Neural progenitor cell (in vitro differentiated cells): ENCODE data around the gene LPCAT3. TPM values are rescaled to one million over a fixed set of nuclear protein-coding genes. Genes with fewer than 3 reads are reported as not detected.

ENCODE experiments used
- DNase-seq: peaks from one replicate; pipeline ENCODE4 v3.0.0-alpha.2; 2016; ENCODE audit warnings: low spot score
- H2AFZ ChIP-seq: fragments of 200-600 bp; sonication (generic); replicated peaks from 2 replicates; pipeline ENCODE4 v1.6.1; 2016; ENCODE audit warnings: antibody characterized with exemption
- H3F3A ChIP-seq: fragments of 200-600 bp; sonication (generic); 2 replicates; pipeline ENCODE4 v1.6.1; 2016; ENCODE audit warnings: antibody characterized with exemption, low read depth
- H3K27ac ChIP-seq: fragments of 200-600 bp; sonication (generic); 2 replicates; pipeline ENCODE4 v1.5.1; 2016; ENCODE audit warnings: mild to moderate bottlenecking
- H3K27me3 ChIP-seq: fragments of 200-600 bp; sonication (generic); 2 replicates; pipeline ENCODE4 v1.6.1; 2016; ENCODE audit warnings: mild to moderate bottlenecking, moderate library complexity
- H3K36me3 ChIP-seq: fragments of 200-600 bp; sonication (generic); 2 replicates; pipeline ENCODE4 v1.5.1; 2016
- H3K4me1 ChIP-seq: fragments of 200-600 bp; sonication (generic); 2 replicates; pipeline ENCODE4 v1.6.1; 2016; ENCODE audit warnings: mixed run types
- H3K4me2 ChIP-seq: fragments of 200-600 bp; sonication (generic); 2 replicates; pipeline ENCODE4 v1.6.1; 2016
- H3K4me3 ChIP-seq: fragments of 200-600 bp; sonication (generic); 2 replicates; pipeline ENCODE4 v1.5.1; 2016
- H3K79me2 ChIP-seq: fragments of 200-600 bp; sonication (generic); 2 replicates; pipeline ENCODE4 v1.6.1; 2016; ENCODE audit warnings: low read depth
- H3K9ac ChIP-seq: fragments of 200-600 bp; sonication (generic); 2 replicates; pipeline ENCODE4 v1.6.1; 2016
- H3K9me3 ChIP-seq: fragments of 200-600 bp; sonication (generic); 2 replicates; pipeline ENCODE4 v1.5.1; 2016; ENCODE audit warnings: low read depth
- H4K20me1 ChIP-seq: fragments of 200-600 bp; sonication (generic); 2 replicates; pipeline ENCODE4 v1.6.1; 2016; ENCODE audit warnings: low read depth
- H3K27ac Mint-ChIP-seq: 3 replicates; pipeline ENCODE4 v1.8.0; 2021; ENCODE audit warnings: mixed read lengths
- H3K27me3 Mint-ChIP-seq: 2 replicates; pipeline ENCODE4 v1.8.0; 2022; ENCODE audit warnings: low read depth, mild to moderate bottlenecking, inconsistent platforms, moderate library complexity, mixed read lengths; ENCODE audit not compliant: insufficient read depth
- H3K36me3 Mint-ChIP-seq: 3 replicates; pipeline ENCODE4 v1.8.0; 2021; ENCODE audit warnings: mixed read lengths
- H3K4me1 Mint-ChIP-seq: 3 replicates; pipeline ENCODE4 v1.8.0; 2021; ENCODE audit warnings: mixed read lengths
- H3K4me3 Mint-ChIP-seq: 3 replicates; pipeline ENCODE4 v1.8.0; 2021; ENCODE audit warnings: mild to moderate bottlenecking, moderate library complexity, mixed read lengths
- H3K9me3 Mint-ChIP-seq: 3 replicates; pipeline ENCODE4 v1.8.0; 2020; ENCODE audit warnings: mixed read lengths
- EZH2 ChIP-seq: fragments of 200-600 bp; sonication (generic); IDR thresholded peaks from 2 replicates; pipeline ENCODE4 v1.6.1; 2017; ENCODE audit warnings: antibody characterized with exemption, mild to moderate bottlenecking, moderate library complexity
- EZH2phosphoT487 ChIP-seq: fragments of 200-600 bp; sonication (generic); IDR thresholded peaks from 2 replicates; pipeline ENCODE4 v1.6.1; 2017; ENCODE audit warnings: antibody characterized with exemption
- total RNA-seq: library from RNA; depleted of rRNA; stranded (reverse); fragments of >200 nt; gene quantifications from 2 replicates; pipeline ENCODE4 v1.2.3, GENCODE V29; 2015; ENCODE audit warnings: low replicate concordance
- TF ChIP-seq, protein P1 (sequence below): fragments of 200-600 bp; sonication (generic); IDR thresholded peaks from 2 replicates; pipeline ENCODE4 v1.5.1; 2017; ENCODE audit warnings: antibody characterized with exemption, mild to moderate bottlenecking

The LPCAT3 gene
- total RNA-seq, 1 donor from 2014 or later = 18.1 TPM

DNA sequence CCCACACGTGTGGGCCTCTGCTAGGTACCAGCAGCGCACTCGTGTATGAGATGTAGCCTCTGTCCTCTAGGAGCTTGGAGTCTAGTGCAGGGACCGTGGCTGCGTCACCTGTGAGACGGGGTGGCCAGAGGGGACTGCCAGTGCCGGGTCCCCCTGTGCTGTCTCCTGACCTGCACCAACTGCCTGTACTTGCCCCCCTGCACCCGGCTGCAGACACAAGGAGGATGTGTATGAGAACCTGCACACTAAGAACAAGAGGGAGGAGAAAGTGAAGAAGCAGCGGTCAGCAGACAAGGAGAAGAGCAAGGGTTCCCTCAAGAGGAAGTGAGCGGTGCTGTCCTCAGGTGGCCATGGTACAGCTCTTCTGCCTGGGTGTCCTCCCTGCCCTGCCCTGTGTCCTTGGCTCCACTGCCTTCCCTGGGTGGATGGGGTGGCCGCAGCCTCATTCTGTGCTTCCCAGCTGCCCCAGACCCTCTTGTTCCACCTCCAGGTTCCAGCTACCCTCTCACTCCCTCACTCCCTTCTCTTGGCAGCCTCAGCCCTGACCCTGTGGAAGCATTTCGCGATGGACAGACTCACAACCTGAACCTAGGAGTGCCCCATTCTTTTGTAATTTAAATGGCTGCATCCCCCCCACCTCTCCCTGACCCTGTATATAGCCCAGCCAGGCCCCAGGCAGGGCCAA, 57.5 kb downstream of the LPCAT3 start:
- no peaks in the 10 kb centered on the region for H3K9me3 Mint-ChIP-seq
- Histone ChIP-seq H3K4me1 (peaks cover 20% of the 10 kb centered on the region), H3K27ac (no peak overlapping the region), H3F3A (peaks cover 46% of the 10 kb centered on the region), H3K9ac (no peak overlapping the region), H4K20me1 (no peaks in the 10 kb centered on the region), H3K4me2 (peak overlapping the region; percentile 63), H3K9me3 (no peaks in the 10 kb centered on the region), H3K36me3 (no peaks in the 10 kb centered on the region), H2AFZ (no peak overlapping the region), H3K4me3 (no peak overlapping the region), H3K79me2 (no peaks in the 10 kb centered on the region), H3K27me3 (no peaks in the 10 kb centered on the region)
- no peak overlapping the region for H3K27ac Mint-ChIP-seq
- DNase-seq = peak; percentile 33
- peak overlapping the region; percentile 59 for H3K4me3 Mint-ChIP-seq
- peaks cover 12% of the 10 kb centered on the region for H3K27me3 Mint-ChIP-seq
- peaks cover 7% of the 10 kb centered on the region for H3K36me3 Mint-ChIP-seq
- TF ChIP-seq EZH2phosphoT487 = no peak
- TF ChIP-seq, protein P1, sequence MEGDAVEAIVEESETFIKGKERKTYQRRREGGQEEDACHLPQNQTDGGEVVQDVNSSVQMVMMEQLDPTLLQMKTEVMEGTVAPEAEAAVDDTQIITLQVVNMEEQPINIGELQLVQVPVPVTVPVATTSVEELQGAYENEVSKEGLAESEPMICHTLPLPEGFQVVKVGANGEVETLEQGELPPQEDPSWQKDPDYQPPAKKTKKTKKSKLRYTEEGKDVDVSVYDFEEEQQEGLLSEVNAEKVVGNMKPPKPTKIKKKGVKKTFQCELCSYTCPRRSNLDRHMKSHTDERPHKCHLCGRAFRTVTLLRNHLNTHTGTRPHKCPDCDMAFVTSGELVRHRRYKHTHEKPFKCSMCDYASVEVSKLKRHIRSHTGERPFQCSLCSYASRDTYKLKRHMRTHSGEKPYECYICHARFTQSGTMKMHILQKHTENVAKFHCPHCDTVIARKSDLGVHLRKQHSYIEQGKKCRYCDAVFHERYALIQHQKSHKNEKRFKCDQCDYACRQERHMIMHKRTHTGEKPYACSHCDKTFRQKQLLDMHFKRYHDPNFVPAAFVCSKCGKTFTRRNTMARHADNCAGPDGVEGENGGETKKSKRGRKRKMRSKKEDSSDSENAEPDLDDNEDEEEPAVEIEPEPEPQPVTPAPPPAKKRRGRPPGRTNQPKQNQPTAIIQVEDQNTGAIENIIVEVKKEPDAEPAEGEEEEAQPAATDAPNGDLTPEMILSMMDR = peak; percentile 27
- peaks cover 43% of the 10 kb centered on the region for H3K4me1 Mint-ChIP-seq

DNA sequence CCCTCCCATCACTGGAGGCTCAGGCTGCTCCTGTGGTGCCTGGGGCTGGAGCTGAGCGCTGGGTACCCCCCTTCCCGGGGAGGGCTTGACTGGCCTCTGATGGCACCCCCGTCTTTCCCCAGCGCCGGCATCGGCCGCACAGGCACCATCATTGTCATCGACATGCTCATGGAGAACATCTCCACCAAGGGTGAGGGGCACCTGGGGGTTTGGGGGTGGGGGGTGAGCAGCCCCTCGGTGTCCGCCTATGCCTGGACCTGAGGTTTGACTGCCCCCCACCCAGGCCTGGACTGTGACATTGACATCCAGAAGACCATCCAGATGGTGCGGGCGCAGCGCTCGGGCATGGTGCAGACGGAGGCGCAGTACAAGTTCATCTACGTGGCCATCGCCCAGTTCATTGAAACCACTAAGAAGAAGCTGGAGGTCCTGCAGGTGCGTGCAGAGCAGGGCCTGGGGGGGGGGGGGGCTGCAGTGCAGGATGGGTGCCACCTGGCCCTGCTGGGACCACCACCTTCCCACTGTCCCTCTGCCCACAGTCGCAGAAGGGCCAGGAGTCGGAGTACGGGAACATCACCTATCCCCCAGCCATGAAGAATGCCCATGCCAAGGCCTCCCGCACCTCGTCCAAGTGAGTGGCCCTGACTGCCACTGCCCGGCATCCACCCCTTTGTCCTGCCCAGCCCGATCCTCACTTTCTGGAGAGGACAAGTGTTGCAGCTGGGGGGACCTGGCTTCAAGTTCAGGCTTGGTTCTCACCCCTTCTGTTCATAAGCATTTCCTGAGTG, 58.3 kb downstream of the LPCAT3 start:
- H4K20me1 ChIP-seq = no peaks in the 10 kb centered on the region
- H3K27ac Mint-ChIP-seq = no peak overlapping the region
- no peak for TF ChIP-seq EZH2phosphoT487
- no peak for TF ChIP-seq EZH2
- TF ChIP-seq, protein P1 = no peak
- no peaks in the 10 kb centered on the region for H3K79me2 ChIP-seq
- H3K9me3 Mint-ChIP-seq = no peaks in the 10 kb centered on the region
- peaks cover 3% of the 10 kb centered on the region for H3K36me3 Mint-ChIP-seq
- H3K9me3 ChIP-seq = no peaks in the 10 kb centered on the region
- H3K4me2 ChIP-seq = no peak overlapping the region
- H3K4me1 Mint-ChIP-seq = peaks cover 38% of the 10 kb centered on the region
- H3K36me3 ChIP-seq = no peaks in the 10 kb centered on the region
- H3K9ac ChIP-seq = no peak overlapping the region
- H3K4me3 Mint-ChIP-seq = no peak overlapping the region
- no peak overlapping the region for H2AFZ ChIP-seq
- no peak overlapping the region for H3K27ac ChIP-seq
- DNase-seq = no peak
- peaks cover 11% of the 10 kb centered on the region for H3K27me3 Mint-ChIP-seq
- H3K27me3 ChIP-seq = no peaks in the 10 kb centered on the region
- peaks cover 38% of the 10 kb centered on the region for H3F3A ChIP-seq
- H3K4me3 ChIP-seq = no peak overlapping the region
- H3K4me1 ChIP-seq = peaks cover 20% of the 10 kb centered on the region

DNA sequence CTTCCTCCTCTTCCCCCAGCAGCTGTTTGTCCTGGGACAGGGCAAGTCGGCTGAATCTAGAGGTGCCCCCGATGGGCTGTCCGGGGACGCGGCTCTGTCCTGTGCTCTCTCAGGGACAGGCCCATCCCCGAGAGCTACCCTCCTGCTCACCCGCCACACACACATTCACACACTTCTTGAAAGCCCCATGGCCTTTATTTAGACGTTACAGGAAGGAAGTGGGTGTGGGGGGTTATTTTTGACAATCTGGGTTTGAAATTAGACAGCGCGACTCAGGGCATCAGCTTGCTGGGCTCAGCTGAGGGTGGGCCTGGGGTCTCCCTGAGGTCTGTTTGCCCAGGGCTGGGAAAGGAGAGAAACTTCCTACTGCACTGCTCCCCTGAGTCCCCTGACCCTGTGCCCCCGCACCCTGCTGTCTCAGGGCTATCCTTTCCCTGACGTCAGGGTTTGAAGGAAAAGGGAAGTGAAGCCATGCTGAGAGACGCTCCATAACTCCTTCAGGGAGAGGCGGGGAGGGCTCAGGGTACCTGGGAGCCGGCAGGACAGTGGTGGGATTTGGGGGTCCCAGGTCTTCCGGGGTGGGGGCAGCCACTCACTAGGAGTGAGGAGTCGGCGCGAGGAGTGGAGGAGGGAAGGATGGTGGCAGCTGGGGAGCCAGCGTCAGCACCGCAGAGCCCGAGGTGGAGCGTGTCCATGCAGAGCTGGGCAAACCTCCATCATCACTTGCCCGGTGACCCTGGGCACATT, 59.0 kb downstream of the LPCAT3 start:
- Histone ChIP-seq H3K4me3 (no peak overlapping the region), H3K4me2 (no peak overlapping the region), H3K9me3 (no peaks in the 10 kb centered on the region), H4K20me1 (no peaks in the 10 kb centered on the region), H3K79me2 (no peaks in the 10 kb centered on the region), H2AFZ (no peak overlapping the region), H3K4me1 (peaks cover 20% of the 10 kb centered on the region), H3K27me3 (no peaks in the 10 kb centered on the region), H3F3A (peaks cover 30% of the 10 kb centered on the region), H3K27ac (no peak overlapping the region), H3K9ac (no peak overlapping the region), H3K36me3 (no peaks in the 10 kb centered on the region)
- no peak overlapping the region for H3K4me3 Mint-ChIP-seq
- H3K27me3 Mint-ChIP-seq = peaks cover 8% of the 10 kb centered on the region
- no peaks in the 10 kb centered on the region for H3K9me3 Mint-ChIP-seq
- peaks cover 35% of the 10 kb centered on the region for H3K4me1 Mint-ChIP-seq
- H3K27ac Mint-ChIP-seq = peak overlapping the region; percentile 60
- peaks cover under 1% of the 10 kb centered on the region for H3K36me3 Mint-ChIP-seq
- TF ChIP-seq, protein P1 = no peak
- TF ChIP-seq EZH2 (no peak), EZH2phosphoT487 (no peak)
- DNase-seq = no peak
